K562 (cell line): ENCODE data around the gene BCL3.

Experiments
- ATF3 ChIP-seq, 2 experiments: fragments of 450-650 bp in 1 of 2; sonication (generic) in 1 of 2; formaldehyde crosslinking in 1 of 2; IDR thresholded peaks in 1 of 2; conservative IDR thresholded peaks in 1 of 2; 2 replicates each; pipeline versions ENCODE4 v1.6.1 to v1.8.1; 2016 to 2023; ENCODE audit warnings: mild to moderate bottlenecking in 2 of 2, moderate library complexity in 2 of 2, inconsistent platforms in 1 of 2, missing genetic modification reagents in 1 of 2
- BACH1 ChIP-seq: fragments of 200-800 bp; sonication (Bioruptor generic); IDR thresholded peaks from 2 replicates; pipeline ENCODE4 v1.6.1; 2016; ENCODE audit warnings: missing genetic modification characterization, missing compliant biosample characterization
- BDP1 ChIP-seq: IDR thresholded peaks from 3 replicates; pipeline ENCODE4 v1.6.1; 2011; ENCODE audit not compliant: insufficient read length, insufficient read depth
- CTCF ChIP-seq, 3 experiments: IDR thresholded peaks in 2 of 3; conservative IDR thresholded peaks in 1 of 3; 2 replicates each; pipeline ENCODE4 v1.5.1; 2011 to 2012; ENCODE audit warnings: low read length in 3 of 3, mild to moderate bottlenecking in 3 of 3, control low read depth in 2 of 3, improper control_type of control experiment in 1 of 3, inconsistent platforms in 1 of 3, low read depth in 1 of 3, mixed read lengths in 1 of 3, moderate library complexity in 1 of 3; ENCODE audit not compliant: insufficient read depth in 2 of 3
- GTF2F1 ChIP-seq: IDR thresholded peaks from 2 replicates; pipeline ENCODE4 v1.6.1; 2011; ENCODE audit warnings: low read depth, low read length, improper control_type of control experiment
- LARP7 ChIP-seq: fragments of 450-650 bp; IDR thresholded peaks from 2 replicates; pipeline ENCODE4 v1.6.1; 2016
- MIER1 ChIP-seq: fragments of 450-650 bp; IDR thresholded peaks from 2 replicates; pipeline ENCODE4 v1.6.1; 2016; ENCODE audit warnings: antibody characterized with exemption, mild to moderate bottlenecking, low read depth
- POLR2A ChIP-seq: fragments of 450-650 bp; conservative IDR thresholded peaks from 2 replicates; pipeline ENCODE4 v1.6.1; 2016
- SNAPC5 ChIP-seq: fragments of 250-450 bp; sonication (Bioruptor Pico); IDR thresholded peaks from 2 replicates; pipeline ENCODE4 v1.8.0; 2021; ENCODE audit warnings: moderate library complexity, mild to moderate bottlenecking, inconsistent platforms
- TAF1 ChIP-seq: IDR thresholded peaks from 2 replicates; pipeline ENCODE4 v1.6.1; 2011; ENCODE audit warnings: mild to moderate bottlenecking, low read length, moderate library complexity; ENCODE audit not compliant: insufficient read depth, control insufficient read depth, severe bottlenecking; ENCODE audit errors: extremely low read depth
- ZNF280A ChIP-seq: fragments of 450-650 bp; IDR thresholded peaks from 2 replicates; pipeline ENCODE4 v1.6.1; 2018; ENCODE audit warnings: mild to moderate bottlenecking, low read depth; ENCODE audit not compliant: partially characterized antibody
- ZNF507 ChIP-seq: conservative IDR thresholded peaks from 2 replicates; pipeline ENCODE4 v1.6.1; 2017; ENCODE audit warnings: missing genetic modification characterization, missing compliant biosample characterization
- ZNF668 ChIP-seq: fragments of 250-450 bp; sonication (Bioruptor Pico); IDR thresholded peaks from 2 replicates; pipeline ENCODE4 v1.8.0; 2022; ENCODE audit warnings: mild to moderate bottlenecking, inconsistent platforms
- ZNF707 ChIP-seq: fragments of 250-450 bp; sonication (Bioruptor Pico); conservative IDR thresholded peaks from 2 replicates; pipeline ENCODE4 v1.8.0; 2022; ENCODE audit warnings: inconsistent platforms, mild to moderate bottlenecking, moderate library complexity

- TF ChIP-seq ZNF507 (tag) (no peak), BACH1 (no peak), TAF1 (no peak), CTCF (IDR thresholded peaks at IDR 0.05 in 2 of 3, conservative IDR thresholded peaks at IDR 0.05 in 1 of 3; ENCODE audit: insufficient read depth in 2 of 3, low read depth in 1 of 3, low read length in 3 of 3) (no peak), ATF3 (IDR thresholded peaks at IDR 0.05) (no peak), ATF3 (CRISPR knock-in tag; conservative IDR thresholded peaks at IDR 0.05) (no peak), BDP1 (no peak), POLR2A (no peak), ZNF668 (CRISPR knock-in tag) (no peak), ZNF707 (CRISPR knock-in tag) (no peak), ZNF280A (no peak), MIER1 (no peak), LARP7 (no peak), SNAPC5 (CRISPR knock-in tag) (no peak), GTF2F1 (no peak)
Observed at GRCh38 chr19:44734357-44734756, 14.2 kb upstream of the BCL3 start.
